GM12872 (cell line): ENCODE measurements around the gene FAM186B.

Experiments used
- CTCF ChIP-seq: IDR thresholded peaks from 3 replicates; pipeline ENCODE4 v1.5.1; 2011; ENCODE audit warnings: low read depth, mild to moderate bottlenecking, low read length, moderate library complexity; ENCODE audit not compliant: insufficient read depth

Gene FAM186B

GRCh38 chr12:49633703-49634345, 28.4 kb upstream of the FAM186B start:
- TF ChIP-seq CTCF, result no peak

- TF ChIP-seq CTCF, result no peak
Measured at GRCh38 chr12:49632986-49633702, 27.7 kb upstream of the FAM186B start.

GRCh38 chr12:49632401-49632800, 27.0 kb upstream of the FAM186B start:
- no peak for TF ChIP-seq CTCF

GRCh38 chr12:49631336-49631907, 26.0 kb upstream of the FAM186B start:
- no peak for TF ChIP-seq CTCF

DNA sequence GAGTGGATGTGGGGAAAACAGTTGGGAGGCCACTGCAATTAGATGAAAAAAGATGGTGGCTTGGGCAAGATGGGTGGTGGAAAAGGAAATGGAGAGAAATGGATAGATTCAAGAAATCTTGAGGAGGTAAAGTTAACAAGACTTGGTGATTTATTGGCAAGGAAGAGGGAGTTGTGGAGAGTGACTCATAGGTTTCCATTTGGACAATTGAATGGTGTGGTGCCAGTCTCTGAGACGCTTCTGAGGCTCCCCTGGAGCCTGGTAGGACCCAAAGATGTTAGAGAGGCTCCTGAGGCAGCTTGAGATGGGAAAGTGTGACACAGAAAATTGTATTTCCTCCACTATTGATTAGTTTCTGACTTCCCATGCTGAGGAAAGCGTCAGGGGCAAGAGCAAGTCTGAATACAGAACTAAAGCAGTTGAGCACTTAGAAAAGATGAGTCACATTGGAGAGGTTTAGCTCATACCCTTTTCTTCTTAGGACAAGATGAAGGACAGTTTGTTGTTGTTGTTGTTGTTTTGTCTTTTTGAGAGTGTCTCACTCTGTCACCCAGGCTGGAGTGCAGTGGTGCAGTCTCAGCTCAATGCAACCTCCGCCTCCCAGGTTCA, 22.4 kb upstream of the FAM186B start:
- no peak for TF ChIP-seq CTCF

- TF ChIP-seq CTCF, result no peak
Measured at GRCh38 chr12:49626836-49627235, 21.4 kb upstream of the FAM186B start.

- TF ChIP-seq CTCF, result no peak
Measured at GRCh38 chr12:49626169-49626835, 20.9 kb upstream of the FAM186B start.
